HuH-7.5 (cell line): ENCODE results near the gene KLHDC10.
"Not testable (repeated sequence)": the region's sequence is repeated elsewhere in the genome, so short reads cannot be mapped to it uniquely, and the experiment has no call there.

ENCODE experiments used
- DNase-seq: peaks from one replicate; pipeline ENCODE4 v3.0.0; 2011; ENCODE audit warnings: low spot score

The KLHDC10 gene, protein sequence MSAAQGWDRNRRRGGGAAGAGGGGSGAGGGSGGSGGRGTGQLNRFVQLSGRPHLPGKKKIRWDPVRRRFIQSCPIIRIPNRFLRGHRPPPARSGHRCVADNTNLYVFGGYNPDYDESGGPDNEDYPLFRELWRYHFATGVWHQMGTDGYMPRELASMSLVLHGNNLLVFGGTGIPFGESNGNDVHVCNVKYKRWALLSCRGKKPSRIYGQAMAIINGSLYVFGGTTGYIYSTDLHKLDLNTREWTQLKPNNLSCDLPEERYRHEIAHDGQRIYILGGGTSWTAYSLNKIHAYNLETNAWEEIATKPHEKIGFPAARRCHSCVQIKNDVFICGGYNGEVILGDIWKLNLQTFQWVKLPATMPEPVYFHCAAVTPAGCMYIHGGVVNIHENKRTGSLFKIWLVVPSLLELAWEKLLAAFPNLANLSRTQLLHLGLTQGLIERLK

DNA sequence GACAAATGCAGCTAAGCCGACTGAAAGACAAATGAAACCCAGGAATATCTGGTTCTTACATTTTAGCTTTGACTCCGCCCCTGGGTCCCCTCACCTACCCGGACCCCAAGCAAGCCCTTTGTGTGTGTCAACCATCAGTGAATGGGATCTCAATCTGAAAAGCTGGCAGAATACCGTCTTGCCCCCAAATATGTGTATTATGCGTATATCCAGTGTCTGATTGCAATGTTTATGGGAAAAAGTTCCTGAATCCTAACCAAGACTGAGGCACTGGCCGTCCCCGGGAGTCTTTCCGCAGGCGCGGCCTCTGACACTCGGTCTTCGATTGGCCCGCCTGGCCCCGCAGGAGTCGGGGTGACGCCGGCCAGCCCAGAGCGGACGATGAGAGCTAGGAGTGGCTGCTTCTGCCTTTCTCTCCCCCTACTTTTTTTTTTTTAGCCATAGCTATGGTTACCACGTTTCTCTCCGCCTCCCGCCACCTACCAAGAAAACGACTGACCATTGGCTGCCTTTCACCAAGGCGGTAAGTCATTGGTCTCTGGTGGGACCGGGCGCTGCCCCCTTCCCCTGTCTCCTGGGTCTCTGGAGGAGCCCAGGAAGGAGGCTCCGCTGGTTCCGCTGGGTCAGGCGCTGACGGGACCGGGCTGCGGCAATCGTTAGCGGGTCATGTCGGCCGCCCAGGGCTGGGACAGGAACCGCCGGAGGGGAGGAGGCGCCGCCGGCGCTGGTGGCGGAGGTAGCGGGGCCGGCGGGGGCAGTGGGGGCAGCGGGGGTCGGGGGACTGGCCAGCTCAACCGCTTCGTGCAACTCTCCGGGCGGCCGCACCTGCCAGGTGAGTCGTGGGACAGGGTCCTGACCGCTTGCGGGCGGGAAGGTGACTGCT, at the start of gene KLHDC10:
TSS of gene KLHDC10 (plus strand) at position 557 of the 883 bp plus-strand sequence. CDS start at position 667, 110 bp downstream.
- peak; percentile 94 for DNase-seq

DNA sequence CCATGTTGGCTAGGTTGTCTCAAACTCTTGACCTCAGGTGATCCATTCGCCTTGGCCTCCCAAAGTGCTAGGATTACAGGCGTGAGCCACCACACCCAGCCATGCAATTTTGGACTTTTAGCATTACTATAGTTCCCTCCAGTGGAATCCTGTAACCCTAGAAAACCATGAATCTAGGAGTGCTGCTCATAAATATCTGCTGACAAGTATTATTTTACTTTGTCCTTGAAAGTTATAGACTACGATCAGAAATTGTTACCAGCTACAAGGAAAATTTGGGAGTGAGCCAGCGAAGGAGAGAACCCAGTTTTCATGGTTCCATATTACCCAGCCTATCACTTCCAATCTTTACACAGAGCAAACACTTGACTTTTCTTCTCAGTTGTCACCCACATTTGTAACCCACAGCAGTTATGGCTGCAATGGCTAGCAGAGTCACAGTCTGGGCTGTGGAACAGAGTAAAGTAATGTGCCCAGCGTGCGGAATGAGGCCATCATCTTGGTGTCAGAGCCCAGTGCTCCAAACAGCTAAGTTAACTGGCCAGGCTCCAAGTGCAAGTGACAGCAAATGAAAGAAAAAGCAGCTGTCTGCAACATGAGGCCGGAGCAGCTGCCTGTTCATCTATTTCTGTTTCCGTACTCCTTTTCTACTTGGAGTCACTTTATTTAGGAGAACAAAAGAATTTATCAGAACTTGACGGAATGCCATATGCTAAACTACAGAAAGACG, 49.1 kb upstream of the KLHDC10 start:
- DNase-seq: no peak

DNA sequence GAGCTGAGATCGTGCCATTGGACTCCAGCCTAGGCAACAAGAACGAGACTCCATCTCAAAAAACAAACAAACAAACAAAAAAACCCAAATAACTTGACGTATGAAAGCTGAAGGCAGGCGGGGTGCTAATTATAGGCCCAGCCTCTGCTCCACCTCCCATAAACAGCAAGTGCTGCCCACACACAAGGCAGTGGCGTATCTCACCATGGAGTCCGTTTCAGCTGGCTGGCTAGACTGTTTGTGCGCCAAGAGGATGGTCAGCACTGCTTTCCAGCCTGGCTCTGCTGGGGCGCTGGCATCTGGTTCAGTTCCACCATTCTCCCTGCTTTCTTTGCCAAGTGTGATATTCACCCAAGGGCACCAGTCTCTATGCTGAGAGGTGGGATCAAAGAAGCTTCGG, 48.2 kb upstream of the KLHDC10 start:
- no peak for DNase-seq

DNA sequence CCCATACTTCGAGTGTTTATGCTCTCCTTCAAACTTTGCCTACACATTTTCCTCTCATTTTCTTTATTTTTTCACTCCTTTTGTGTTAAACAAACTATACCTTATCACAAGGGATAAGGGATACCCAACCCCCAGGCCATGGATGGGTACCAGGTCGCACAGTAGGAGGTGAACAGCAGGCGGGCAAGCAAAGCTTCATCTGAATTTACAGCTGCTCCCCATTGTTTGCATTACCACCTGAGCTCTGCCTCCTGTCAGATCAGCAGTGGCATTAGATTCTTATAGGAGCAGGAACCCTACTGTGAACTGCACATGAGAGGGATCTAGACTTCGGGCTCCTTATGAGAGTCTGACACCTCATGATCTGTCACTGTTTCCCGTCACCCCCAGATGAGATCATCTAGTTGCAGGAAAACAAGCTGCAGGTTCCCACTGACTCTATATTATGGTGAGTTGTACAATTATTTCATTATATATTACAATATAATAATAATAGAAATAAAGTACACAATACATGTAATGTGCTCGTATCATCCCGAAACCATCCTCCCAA, 47.6 kb upstream of the KLHDC10 start:
- DNase-seq: no peak

DNA sequence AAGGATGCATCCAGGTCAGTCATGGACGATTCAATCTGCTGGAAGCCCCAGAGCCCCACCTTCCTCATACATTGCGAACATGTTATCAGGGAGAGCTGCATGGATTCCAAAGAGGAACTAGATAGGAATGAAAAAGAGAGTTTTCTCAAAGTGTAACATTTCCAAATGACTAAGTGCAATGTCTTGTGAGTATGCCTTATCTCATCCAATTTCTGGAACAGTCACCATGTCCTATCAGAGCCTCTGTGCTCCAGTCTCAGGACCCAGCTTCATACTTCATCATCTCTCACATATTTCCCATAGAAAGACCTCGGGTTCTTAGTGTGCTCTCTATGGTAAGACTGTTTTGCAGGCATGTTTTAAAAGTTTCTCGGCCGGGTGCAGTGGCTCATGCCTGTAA, 45.9 kb upstream of the KLHDC10 start:
- DNase-seq: no peak

DNA sequence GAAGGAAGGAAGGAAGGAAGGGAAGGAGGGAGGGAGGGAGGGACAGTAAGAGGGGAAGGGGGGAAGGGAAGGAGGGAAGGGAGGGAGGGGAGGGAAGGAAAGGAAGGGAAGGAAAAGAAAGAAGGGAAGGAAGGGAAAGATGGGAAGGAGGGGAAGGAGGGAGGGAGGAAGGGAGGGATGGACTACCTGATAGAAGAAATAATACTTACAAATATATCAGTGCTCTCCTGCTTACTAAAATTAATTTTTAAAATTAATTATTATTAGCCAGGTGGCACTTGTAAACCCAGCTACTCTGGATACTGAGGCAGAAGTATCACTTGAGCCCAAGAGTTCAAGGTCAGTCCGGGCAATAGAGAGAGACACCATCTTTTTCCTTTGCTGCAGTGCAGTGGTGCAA, 37.6 kb upstream of the KLHDC10 start:
- no peak for DNase-seq

DNA sequence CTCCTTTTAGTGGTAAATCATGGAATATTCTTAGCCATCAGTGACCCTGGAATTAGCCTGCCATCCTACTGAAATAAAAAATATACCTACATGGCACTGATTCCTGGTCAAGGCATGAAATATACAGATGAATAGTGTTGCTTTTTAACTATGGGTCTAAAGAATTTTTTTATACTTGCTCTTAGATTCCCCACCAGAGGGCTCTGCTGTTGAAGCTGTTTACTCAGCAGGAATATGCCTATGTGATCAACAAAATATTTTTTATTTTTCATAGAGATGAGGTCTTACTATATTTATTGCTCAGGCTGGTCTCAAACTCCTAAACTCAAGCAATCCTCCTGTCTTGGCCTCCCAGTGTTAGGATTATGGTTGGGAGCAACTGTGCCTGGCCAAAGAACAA, 32.6 kb upstream of the KLHDC10 start:
- DNase-seq: no peak

DNA sequence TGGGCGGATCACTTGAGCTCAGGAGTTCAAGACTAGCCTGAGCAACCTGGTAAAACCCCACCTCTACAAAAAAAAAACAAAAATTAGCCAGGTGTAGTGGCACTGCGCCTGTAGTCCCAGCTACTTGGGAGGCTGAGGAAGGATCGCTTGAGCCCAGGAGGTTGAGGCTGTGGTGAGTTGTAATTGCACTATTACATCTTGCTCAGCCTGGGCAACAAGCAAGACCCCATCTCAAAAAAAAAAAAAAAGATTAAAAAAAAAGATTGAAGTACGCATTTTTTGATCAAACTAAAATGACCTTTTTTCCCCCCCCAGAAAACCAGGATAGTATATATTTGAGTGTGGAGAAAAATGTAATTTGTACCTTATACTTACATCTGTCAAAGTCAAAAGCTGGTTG, 29.8 kb upstream of the KLHDC10 start:
- no peak for DNase-seq

DNA sequence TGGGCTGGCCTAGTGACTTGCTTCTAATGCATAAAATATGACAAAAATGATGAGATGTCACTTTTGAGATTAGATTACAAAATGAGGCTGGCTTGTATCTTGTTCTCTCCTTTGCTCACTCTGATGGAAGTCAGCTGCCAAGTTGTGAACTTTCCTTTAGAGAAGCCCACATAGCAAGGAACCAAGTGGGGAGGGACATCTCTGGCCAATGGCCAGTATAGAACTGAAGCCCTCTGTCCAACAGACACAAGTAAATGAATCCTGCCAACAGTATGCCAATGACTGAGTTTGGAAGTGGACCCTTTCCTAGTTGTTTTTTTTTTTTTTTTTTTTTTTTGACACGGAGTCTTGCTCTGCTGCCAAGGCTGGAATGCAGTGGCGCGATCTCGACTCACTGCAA, 22.5 kb upstream of the KLHDC10 start:
- DNase-seq: no peak

DNA sequence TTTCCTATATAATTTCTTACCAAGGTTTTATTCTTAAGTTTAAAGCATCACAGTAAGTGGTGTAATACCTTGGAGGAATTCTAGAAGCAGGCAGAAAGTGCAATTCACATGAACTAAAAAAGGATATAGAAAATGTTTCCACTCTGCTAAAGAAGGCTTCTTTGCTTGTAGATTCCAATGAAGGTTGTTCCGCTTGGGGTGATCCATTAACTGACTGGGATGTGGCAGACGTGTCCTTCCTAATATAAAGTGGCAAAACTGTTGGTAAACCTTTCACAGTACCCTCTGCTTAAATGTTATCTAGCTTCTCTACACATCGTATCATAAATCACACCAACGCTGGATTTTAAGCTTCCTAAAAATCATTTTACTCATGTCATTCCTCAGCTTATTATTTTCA, 21.4 kb upstream of the KLHDC10 start:
- DNase-seq: no peak

DNA sequence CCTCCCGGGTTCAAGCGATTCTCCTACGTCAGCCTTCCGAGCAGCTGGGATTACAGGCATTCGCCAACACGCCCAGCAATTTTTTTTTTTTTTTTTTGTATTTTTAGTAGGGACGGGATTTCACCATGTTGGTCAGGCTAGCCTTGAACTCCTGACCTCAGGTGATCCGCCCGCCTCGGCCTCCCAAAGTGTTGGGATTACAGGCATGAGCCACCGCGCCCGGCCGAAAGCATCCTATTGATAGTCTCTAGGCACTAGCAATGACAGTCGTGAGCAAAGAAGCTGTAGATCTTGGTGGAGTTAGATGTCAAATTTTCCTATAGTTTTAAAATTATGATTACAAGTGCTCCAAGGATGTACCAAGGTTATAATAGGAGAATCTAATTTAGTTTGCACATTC, 18.1 kb upstream of the KLHDC10 start:
- DNase-seq: not testable (repeated sequence)

DNA sequence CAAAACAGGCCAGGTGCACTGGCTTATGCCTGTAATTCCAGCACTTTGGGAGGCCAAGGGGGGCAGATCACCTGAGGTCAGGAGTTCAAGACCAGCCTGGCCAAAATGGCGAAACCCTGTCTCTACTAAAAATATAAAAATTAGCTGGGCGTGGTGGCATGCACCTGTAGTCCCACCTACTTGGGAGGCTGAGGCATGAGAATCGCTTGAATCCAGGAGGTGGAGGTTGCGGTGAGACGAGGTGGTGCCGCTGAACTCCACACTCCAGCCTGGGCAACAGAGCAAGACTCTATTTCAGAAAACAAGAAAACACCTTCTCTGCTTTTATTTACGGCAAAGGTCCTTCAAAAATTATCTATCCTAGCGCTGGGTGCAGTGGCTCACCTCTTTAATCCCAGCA, 15.1 kb upstream of the KLHDC10 start:
- not testable (repeated sequence) for DNase-seq

DNA sequence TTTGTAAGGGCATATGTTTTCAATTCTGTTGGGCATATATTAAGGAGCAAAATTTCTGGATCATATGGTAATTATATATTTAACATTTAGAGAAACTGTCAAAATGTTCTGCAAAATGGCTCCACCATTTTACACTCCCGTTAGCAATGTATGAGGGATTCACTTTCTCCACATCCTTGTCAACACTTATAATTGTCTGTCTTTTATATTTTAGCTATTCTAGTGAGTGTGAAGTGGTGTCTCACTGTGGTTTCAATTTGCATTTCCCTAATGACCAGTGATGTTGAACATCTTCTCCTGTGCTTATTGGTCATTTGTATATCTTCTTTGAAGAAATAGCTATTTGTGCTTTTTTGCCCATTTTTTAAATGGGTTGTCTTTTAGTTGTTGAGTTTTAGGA, 8.1 kb upstream of the KLHDC10 start:
- no peak for DNase-seq

DNA sequence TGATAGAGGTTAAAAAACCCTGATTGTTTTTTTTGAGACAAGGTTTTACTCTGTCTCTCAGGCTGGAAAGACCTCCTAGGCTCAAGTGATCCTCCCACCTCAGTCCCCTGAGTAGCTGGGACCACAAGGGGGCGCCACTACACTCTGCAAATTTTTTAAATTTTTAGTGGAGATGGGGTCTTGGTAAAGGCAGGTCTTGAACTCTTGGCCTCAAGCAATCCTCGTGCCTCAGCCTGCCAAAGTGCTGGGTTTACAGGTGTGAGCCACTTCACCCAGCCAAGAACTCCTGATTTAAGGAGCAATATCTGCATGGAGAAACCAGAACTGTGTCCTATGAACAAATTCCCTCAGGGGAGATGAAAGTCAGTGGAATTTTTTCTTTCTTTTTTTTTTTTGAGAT, 7.3 kb upstream of the KLHDC10 start:
- DNase-seq: no peak

DNA sequence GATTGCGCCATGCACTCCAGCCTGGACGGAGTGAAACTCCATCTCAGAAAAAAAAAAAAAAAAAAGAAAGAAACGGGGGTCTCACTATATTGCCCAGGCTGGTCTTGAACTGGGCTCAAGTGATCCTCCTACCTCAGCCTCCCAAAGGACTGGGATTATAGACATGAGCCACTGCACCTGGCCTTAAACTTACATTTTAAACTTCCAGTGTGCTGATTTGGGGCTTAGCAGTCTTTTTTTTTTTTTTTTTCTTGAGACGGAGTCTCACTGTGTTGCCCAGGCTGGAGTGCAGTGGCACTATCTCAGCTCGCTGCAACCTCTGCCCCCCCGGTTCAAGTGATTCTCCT, 5.8 kb upstream of the KLHDC10 start:
- DNase-seq: not testable (repeated sequence)

DNA sequence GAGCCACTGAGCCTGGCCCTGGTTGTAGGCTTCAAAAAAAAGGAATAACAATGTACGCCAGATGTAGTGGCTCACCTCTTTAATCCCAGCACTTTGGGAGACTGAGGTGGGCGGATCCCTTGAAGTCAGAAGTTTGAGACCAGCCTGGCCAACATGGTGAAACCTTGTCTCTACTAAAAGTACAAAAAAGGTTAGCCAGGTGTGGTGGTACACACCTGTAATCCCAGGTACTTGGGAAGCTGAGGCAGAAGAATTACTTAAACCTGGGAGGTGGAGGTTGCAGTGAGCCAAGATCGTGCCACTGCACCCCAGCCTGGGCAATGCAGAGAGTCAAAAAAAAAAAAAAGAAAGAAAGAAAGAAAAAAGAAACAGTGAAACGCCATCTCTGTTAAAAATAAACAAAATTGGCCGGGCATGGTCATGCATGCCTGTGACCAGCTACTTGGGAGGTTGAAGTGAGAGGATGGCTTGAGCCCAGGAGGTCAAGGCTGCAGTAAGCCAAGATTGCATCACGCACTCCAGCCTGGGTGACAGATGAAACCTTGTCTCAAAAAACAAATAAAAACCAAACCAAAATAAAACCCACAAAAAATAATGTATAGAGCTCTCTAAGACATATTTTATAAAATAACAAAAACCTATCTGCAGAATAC, 4.7 kb upstream of the KLHDC10 start:
- no peak for DNase-seq

DNA sequence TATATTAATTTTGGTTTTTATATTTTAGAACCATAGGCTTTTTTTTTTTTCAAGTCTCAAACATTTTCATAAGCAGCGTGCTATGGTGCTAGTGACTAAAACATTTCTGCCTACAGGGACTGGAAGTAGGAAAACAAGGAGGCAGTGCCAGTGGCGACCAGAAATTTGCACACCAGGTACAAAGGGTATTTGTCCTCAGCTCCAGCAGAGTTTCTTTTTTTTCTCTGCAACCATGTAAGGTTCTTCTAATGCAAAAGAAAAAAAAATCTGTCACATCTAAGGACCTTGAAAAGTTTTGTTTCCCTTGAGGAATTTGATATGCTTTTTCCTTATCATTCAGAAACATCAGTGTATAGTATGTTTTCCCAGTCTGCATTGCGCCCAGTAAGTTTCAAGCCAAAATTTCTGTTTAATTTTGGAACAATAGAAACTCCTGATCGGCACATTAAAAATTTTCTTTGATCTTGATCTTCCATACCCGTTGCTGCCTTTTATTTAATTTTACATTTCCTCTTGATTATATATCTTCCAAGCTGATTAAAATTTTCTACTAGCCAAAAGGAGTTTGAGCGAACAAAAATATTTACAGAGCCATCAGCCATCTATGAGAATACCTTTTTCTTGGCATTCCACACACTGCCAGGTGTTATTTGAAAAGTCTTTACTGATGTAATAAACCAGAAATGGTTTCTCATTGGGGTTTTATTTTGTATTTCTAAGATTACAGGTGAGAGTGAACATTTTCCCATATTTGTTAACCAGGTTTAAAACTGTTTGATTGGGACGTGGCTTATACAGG, 956 bp upstream of the KLHDC10 start:
- DNase-seq: no peak

DNA sequence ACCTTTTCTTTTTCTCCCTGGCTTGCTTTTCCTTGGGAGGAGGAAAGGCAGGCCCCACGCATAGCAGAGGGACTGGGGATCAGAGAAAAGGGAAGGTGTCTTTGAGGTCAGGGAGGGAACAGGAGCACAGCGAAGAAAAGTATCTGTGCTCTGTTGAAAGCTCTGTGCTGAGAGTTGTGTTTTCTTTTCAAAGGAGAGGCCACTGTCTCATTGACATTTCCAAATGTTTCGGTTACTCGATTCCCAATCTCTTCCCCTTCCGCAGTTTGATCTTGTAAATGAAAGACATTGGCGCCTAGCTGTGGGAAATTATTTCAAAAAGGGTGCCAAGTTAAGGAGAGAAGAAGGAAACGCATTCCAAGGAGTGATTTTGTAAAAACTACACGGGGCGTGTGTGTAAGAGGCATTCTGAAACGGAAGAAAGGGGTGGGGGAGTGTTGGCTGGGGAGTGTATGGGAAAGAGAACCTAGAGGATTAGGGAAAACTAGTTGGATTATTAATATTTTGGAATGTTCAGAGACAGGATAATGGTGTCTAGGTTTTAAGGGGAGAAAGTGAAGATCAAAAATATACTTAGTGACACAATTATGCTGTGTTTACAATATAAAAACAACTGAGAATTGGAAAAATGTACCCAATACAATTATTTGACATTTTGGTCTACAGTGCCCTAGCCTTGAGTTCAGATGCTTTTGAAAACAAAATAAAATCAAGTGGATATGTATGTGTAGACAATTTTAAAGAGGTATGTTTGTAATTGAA, 708 bp downstream of the KLHDC10 start:
- no peak for DNase-seq

DNA sequence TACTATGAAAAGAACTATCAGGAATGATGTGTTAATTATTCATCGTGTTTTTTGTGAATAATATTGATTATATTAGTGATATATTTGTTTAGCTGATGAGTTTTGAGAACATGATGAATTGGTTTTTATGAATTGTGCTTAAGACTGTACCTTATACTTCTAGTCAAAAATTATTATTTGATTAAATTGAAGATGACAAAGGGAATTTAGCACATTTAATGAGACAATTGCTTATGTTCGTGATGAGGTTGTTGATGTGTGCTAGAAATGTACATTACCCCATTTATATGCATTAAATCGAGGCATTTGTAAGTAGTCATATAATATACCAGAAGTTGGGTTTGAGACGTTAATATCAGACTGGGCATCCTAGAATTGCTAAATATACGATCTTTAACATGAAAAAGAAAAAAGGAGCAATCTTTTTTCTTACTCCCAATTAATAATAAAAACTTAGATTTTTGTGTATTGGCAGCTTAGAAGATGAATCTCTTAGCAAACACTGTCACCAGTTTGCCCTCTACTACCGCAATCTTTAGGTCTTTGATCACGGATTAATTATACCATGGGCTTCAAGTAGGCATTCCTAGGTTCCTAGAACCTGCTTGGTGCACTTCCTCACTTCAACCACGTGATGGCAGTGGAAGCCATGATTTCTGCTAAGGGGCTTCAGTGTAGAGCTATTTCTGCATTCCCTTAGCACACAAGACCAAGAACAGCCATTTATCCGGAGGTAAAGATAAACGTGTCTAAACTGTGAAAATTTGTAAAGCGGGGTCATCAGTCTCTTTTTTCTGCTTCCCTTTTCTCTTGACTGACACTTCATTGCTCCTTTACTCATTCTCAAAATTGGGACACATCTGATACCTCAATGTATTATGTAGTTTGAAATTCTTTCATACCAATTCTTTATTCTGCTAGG, 1.6 kb downstream of the KLHDC10 start:
- DNase-seq: peak; percentile 51
